Brain microvascular endothelial cell (primary cell): ENCODE data around the gene TMIE.

ENCODE experiments used
- DNase-seq: peaks from one replicate; pipeline ENCODE4 v3.0.0-alpha.2; 2020
- H3K27ac ChIP-seq: fragments of 250-450 bp; sonication (Bioruptor Pico); 2 replicates; pipeline ENCODE4 v1.5.1; 2020; ENCODE audit warnings: mild to moderate bottlenecking, moderate library complexity
- H3K27me3 ChIP-seq: fragments of 250-450 bp; sonication (Bioruptor Pico); replicated peaks from 2 replicates; pipeline ENCODE4 v1.5.1; 2020; ENCODE audit warnings: mild to moderate bottlenecking
- H3K36me3 ChIP-seq: fragments of 250-450 bp; sonication (Bioruptor Pico); replicated peaks from 2 replicates; pipeline ENCODE4 v1.5.1; 2020; ENCODE audit warnings: mild to moderate bottlenecking
- H3K4me3 ChIP-seq: 2 replicates; pipeline ENCODE4 v1.5.1; 2011; ENCODE audit warnings: low read depth, mild to moderate bottlenecking, control low read depth, low read length, moderate library complexity
- in situ Hi-C: cut with HindIII; loops from 2 replicates; pipeline ENCODE4 v1.10.0; 2017; ENCODE audit warnings: low sequenced_read_pairs, low pct_ligation_motif_present
- TF ChIP-seq, protein P1 (sequence below): IDR thresholded peaks from 2 replicates; pipeline ENCODE4 v1.5.1; 2011; ENCODE audit warnings: low read depth, mild to moderate bottlenecking, moderate library complexity, low read length, control low read depth, inconsistent platforms; ENCODE audit errors: missing control alignments

TMIE gene

DNA sequence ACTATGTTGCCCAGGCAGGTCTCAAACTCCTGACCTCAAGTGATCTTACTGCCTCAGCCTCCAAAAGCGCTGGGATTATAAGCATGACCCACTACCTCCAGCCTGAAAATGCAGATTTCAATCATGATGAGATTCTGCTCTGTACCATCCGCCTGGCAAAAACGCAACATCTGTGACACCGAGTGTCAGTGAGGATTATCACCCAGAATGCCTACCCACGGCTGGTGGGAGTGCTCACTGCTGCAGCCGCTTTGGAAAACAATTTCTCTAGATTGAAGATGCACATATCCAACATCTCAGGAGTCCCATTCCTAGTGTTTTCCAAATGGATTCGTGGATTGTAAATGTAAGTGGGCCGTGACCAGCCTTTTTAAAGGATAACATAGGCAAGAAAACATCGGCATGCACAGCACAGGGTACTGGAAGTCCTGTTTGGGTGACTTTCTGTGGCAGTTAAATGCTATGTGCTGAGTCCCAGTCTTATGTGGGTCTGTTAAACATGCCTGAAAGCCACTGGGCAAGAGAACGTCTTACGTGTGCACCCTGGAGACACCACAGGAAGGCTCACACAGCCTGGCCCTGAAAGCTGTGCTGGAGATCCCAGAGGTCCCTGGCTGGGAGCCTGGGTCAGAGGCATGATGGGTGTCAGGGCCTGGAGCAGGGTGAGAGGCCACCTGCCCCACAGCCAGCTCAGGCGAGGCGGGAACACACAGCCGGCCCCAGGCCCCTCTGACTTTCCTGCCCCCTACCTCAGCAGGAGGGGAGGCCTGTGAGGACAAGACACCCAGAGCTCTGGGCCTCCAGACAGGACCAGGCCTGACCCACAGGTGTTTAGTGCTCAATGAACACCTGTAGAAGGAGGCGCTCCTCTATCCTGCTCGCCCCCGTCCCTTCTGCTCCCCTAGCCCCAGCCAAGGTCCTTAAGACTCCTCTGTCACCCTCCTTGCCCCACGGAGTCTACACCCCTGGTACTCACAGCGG, 15.6 kb downstream of the TMIE start:
- Histone ChIP-seq H3K27me3 (peaks cover 6% of the 10 kb centered on the region), H3K27ac (no peak overlapping the region), H3K4me3 (no peak overlapping the region), H3K36me3 (no peaks in the 10 kb centered on the region)
- TF ChIP-seq, protein P1, sequence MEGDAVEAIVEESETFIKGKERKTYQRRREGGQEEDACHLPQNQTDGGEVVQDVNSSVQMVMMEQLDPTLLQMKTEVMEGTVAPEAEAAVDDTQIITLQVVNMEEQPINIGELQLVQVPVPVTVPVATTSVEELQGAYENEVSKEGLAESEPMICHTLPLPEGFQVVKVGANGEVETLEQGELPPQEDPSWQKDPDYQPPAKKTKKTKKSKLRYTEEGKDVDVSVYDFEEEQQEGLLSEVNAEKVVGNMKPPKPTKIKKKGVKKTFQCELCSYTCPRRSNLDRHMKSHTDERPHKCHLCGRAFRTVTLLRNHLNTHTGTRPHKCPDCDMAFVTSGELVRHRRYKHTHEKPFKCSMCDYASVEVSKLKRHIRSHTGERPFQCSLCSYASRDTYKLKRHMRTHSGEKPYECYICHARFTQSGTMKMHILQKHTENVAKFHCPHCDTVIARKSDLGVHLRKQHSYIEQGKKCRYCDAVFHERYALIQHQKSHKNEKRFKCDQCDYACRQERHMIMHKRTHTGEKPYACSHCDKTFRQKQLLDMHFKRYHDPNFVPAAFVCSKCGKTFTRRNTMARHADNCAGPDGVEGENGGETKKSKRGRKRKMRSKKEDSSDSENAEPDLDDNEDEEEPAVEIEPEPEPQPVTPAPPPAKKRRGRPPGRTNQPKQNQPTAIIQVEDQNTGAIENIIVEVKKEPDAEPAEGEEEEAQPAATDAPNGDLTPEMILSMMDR: no peak
- no peak for DNase-seq
- in situ Hi-C loops: no loop called here

DNA sequence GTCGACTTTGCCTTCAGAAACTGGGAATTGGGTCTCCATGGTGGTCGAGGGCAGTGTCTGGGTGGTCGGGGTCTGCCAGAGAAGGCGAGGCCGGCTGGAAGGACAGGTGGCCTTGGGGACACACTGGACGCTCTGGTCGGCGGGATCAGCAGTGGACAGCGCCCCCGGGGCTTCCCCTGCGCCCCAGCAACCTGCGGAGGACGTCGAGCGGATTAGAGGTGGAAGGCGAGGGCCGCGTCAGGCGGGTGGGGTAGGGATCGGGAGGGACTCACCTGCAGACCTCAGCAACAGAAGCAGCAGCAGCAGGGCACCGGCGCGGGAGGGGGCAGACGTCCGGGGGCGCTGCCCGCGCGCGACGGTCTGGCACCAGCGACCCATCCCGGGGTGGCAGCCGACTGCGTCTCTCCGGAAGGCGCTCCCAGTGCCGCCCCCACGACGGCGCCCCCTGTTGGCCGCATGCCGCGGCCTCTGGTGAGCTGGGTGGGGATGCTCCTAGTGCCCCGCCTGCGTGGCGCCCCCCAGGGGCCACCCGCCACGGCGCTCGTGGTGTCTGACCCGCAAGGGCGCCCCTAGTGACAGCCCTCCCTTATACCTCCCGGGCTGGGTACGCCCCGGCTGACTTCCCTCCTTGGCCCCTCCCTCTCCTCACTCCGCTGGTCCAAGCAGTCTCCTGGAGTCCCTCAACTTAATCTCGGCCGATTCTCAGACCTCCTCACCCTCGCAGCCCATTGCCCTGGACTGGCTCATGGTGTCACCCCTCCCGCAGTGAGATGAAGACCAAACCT, 16.4 kb downstream of the TMIE start, which contains the start of gene PRSS50:
TSS of gene PRSS50 (minus strand) at position 423 of the 785 bp plus-strand sequence. CDS start at position 378, 45 bp downstream.
- TF ChIP-seq, protein P1: peak; percentile 42
- DNase-seq: no peak
- Histone ChIP-seq H3K4me3 (no peak within 1 kb of the TSS), H3K27ac (no peak within 1 kb of the TSS), H3K36me3 (no peaks in the 10 kb centered on the region), H3K27me3 (peaks cover 6% of the 10 kb centered on the region)
- in situ Hi-C loops: no loop called here

GRCh38 chr3:46719044-46719565, 17.9 kb downstream of the TMIE start:
- Histone ChIP-seq H3K36me3 (no peaks in the 10 kb centered on the region), H3K27me3 (peaks cover 6% of the 10 kb centered on the region), H3K27ac (no peak overlapping the region), H3K4me3 (no peak overlapping the region)
- in situ Hi-C loops: no loop called here
- TF ChIP-seq, protein P1: no peak
- DNase-seq: no peak

DNA sequence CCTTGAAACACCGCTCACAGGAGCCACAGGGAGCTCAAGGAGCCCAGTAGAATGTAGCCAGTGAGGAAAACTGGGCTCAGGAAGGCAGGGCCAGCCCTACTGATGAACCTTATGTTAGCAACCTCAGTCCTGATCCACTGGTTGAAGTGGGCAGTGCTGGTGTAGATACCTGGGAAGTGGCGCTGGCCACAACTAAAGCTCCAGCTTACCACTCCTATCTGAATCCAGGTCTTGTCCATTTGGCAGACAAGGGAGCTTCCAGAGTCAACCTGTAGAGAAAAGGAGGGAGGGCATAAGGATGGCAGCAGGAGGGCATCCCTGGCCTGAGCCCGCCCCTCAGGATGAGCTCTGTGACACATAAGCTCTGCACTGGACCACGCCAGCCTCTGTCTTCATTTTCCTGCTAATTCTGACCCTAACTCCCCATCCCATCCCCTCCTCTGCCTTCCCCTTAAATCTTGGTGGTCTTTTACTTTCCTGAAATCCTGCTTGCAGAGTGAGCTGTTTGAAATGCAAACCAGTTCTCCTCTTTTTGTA, 18.6 kb downstream of the TMIE start:
- H3K4me3 ChIP-seq: no peak overlapping the region
- no peak overlapping the region for H3K27ac ChIP-seq
- no peak for DNase-seq
- TF ChIP-seq, protein P1: no peak
- H3K36me3 ChIP-seq: no peaks in the 10 kb centered on the region
- peaks cover 6% of the 10 kb centered on the region for H3K27me3 ChIP-seq
- in situ Hi-C loops: no loop called here

- H3K36me3 ChIP-seq: no peaks in the 10 kb centered on the region
- H3K27ac ChIP-seq: no peak overlapping the region
- TF ChIP-seq, protein P1: no peak
- no peak overlapping the region for H3K4me3 ChIP-seq
- DNase-seq: no peak
- H3K27me3 ChIP-seq: peaks cover 2% of the 10 kb centered on the region
- in situ Hi-C loops: no loop called here
These were observed 19.8 kb downstream of the TMIE start for GRCh38 chr3:46721009-46721408.
